Embryonic facial prominence (tissue), 1 donor: ENCODE results near the gene DIPK1A.

ENCODE experiments used
- DNase-seq: peaks from one replicate; pipeline ENCODE4 v3.0.0-alpha.2; 2016; ENCODE audit errors: extremely low spot score

Gene DIPK1A

DNA sequence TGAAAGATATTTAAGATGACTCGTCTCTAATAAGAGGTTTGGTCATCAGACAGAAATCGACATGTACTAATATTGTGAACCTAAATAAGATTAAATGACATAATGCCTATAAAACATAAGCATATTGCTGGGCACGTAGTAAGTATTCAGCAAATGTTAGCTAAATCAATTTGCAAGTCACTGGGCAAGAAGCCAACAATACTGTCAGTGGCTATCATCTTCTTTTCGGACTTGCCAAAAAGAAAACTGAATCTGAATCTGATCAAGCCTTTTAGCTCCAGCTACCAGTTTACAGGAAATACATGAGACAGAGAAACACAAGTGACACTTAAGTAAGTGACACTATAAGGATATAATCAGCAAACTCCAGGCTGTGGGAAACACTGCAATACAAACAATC, 83.5 kb downstream of the DIPK1A start:
- DNase-seq = no peak

DNA sequence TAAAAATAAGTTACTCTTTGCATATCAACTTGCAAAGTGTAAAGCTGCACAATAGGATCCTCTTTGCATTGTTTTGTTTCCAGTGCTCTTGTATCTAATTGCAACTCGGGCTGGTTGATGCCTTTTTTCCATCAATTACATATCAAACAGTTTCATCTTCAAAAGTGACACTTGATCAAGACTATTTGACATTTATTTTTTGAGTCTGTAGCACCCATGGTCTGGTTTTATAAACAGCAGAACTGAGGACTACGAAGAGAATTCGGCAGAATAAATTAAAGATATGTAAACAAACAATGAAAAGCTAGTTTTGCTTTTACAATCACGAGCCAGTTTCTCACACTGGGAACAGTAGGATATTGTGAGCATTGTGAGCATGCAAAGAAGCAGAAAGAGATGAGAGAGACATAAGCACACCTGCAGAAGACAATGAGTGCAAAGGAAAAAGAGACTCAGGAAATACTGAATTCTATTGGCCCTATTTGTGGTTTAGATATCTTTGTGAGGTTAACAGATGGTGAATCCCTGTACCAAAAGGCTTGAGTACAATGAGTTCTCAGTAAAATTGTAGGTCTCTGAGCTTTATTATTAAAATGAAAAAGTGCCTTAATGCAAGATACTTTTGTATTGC, 84.1 kb downstream of the DIPK1A start:
- DNase-seq = no peak

DNA sequence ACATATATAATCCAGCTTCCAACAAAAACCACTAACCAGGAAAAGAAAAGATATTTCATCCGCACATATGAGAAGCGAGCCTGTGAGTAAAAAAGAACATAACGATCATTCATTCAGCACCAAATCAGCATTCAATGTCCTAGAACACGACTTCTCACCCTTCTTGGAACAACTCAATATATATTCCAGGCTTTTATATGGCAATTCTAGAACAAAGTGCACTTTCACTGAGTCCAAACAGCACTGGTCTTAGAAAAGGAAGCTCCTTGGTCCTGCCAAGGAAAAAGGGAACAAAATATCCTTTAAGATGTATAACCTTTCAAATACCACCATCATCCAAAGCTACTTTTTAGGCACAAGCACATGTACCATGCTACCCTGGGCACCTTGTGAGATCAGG, 84.9 kb downstream of the DIPK1A start:
- no peak for DNase-seq

- DNase-seq = no peak
Observed at GRCh38 chr1:92874987-92875386, 86.3 kb downstream of the DIPK1A start.

DNA sequence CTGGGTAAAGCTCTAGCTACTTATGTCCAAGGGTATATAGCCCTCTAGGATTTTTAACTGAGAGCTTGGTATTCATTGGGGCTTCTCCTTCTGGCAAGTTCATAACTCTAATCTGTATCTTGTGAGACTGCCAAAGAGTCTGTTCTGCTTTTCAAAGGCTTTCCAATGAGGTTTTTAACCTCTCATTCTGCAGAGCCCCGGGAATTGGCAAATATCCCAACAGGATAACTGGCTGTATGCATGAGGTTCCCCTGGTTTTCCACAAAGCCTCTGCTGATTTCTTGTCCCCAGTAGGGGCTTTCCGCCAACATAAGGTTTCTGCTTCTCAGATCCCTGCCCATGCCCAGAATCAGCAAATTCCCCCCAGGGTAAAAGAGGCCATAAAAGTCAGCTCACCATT, 88.5 kb downstream of the DIPK1A start:
- no peak for DNase-seq

DNA sequence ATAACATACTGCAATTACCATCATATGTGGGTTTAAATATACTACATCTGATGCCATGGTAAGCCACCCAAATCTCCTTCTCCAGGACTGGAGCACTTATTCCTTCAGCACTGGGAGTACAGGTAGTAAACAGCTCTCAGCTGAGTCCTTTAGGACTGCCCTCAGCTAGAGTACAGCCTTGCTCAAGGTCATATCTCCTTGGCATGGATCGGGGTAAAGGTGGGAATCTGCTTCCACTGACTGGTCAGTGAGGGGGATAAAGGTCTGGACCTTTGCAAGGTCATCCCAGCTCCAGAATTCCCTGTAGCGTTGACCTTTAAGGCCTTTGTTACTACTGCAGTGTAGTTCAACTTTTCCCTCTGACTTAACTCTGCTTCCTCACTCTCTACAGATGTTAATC, 90.7 kb downstream of the DIPK1A start:
- no peak for DNase-seq

DNA sequence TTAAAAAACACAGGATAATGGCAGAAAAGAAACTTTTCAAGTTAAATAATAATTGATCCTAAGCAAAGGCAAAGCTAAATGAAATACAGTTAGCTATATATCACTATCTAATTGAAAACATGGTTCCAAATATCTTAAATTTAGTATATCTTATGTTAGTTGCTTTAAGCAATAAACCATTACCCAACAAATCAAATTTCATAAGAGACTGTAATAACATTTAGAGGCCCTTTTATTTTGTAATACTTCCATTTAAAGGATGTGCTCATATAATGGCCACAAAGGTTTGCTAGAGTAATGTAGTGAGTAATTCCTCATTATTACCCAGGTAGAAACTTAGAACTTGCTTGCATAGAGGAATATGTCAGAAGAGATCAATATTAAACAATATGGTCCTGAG, 97.1 kb downstream of the DIPK1A start:
- no peak for DNase-seq

GRCh38 chr1:92862605-92863004, 98.7 kb downstream of the DIPK1A start:
- no peak for DNase-seq

DNA sequence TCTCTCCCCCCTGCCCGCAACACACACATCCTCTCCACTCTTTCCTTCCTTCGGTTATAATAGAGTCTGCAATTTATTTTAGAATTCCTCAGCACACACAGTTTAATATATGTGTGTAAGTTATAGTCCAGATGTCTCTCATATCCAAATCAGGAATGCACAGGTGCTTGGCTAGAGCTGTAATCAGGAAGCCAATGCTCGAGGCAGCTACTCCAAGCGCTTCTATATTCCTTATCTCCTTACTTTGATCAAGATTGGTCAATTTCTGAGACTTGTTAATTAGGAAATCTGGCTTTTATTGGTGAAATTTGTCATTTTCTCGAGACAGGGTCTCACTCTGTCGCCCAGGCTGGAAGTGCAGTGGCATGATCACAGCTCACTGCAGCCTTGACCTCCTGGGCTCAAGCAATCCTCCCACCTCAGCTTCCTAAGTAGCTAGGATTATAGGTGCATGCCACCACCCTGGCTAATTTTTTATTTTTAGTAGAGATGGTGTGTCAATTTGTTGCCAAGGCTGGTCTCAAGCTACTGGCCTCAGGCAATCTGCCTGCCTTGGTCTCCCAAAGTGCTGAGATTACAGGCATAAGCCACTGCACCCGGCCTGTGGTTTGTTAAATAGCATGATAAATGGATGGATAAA, 101.7 kb downstream of the DIPK1A start:
- no peak for DNase-seq

- DNase-seq = peak; percentile 74
Observed at GRCh38 chr1:92858564-92859399, 102.5 kb downstream of the DIPK1A start.

DNA sequence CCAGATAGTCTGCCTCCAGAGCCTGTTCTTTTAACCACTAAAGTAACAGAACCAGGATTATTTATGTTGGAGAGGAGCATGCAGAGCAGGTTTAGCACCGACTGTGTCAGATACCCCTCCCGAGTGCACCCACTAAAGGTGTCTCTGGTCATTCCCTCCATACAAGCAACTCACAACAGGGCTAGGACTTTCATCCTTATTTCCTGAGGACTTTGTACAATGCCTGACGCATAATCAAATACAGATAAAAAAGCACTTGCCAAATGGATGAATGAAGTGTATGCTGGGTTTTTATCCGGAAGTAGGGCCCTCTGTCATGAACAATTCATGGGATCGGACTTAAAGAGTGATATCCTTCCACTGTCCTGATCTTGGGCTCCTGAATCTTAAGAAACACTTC, 103.4 kb downstream of the DIPK1A start:
- DNase-seq = no peak

DNA sequence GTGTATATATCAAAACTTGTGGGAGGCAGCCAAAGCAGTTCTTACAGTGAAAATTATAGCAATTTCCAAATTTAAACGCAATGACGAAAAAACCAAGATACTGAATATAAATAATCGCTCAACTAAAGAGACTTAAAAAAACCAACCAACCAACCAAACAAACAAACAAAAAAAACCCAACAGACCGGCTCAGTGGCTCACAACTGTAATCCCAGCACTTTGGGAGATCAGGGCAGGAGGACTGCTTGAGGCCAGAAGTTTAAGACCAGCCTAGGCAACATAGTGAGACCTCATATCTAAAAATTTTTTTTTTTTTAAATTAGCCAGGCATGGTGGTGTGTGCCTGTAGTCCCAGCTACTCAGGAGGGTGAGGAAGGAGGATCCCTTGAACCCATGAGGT, 106.0 kb downstream of the DIPK1A start:
- no peak for DNase-seq

- DNase-seq = no peak
Observed at GRCh38 chr1:92854101-92854785, 107.0 kb downstream of the DIPK1A start.

DNA sequence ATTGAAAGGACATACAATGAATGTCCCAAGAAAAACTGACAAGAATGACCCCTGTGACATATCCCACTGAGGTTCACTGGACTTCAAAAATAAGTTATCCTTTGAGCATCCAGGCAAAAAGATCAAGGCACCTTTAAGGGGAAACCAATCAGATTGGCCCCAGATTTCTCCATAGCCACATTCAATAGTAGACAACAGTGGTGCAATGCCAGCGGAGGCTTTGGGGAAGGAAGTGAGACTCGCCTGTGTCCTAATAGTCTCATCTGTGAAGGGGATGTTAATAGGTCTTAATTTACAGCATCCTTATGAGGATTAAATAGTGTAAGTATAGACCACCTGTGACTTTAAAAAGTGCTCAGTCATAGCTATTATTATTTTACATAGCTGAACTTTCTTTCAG, 108.0 kb downstream of the DIPK1A start:
- DNase-seq = no peak

DNA sequence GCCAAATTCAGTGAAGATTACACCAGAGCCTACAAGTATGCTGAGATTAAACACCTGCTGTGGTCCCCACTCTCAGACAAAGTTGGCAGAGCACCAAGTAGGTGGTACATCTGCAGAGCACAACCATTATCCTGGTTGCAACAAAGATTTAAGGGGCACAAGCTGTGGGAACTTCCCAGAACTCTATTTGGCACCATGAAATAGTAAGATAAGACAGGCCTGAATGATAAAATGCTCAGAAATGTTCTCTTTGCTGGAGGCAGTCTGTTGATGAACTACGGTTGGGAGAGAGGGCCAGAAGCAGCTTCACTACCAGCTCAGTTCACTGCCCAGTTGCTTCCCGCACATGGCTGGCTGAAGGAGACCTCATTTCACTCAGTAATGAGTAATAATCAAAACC, 109.5 kb downstream of the DIPK1A start:
- no peak for DNase-seq

DNA sequence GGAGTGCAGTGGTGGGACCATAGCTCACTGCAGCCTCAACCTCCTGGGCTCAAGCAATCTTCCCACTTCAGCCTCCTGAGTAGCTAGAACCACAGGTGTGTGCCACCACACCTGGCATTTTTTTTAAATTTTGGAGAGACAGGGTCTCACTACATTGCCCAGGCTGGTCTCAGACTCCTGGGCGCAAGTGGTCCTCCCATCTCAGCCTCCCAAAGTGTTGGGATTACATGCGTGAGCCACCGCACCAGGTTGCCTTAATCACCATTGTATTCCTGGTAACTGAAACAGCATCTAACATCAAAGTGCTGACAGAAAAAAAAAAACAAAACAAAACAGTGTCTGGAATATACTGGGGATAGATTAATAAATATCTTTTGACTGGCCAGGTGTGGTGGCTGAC, 111.2 kb downstream of the DIPK1A start:
- DNase-seq = no peak

GRCh38 chr1:92848201-92848600, 113.1 kb downstream of the DIPK1A start:
- DNase-seq = no peak

- no peak for DNase-seq
Observed at GRCh38 chr1:92845908-92846307, 115.4 kb downstream of the DIPK1A start.

DNA sequence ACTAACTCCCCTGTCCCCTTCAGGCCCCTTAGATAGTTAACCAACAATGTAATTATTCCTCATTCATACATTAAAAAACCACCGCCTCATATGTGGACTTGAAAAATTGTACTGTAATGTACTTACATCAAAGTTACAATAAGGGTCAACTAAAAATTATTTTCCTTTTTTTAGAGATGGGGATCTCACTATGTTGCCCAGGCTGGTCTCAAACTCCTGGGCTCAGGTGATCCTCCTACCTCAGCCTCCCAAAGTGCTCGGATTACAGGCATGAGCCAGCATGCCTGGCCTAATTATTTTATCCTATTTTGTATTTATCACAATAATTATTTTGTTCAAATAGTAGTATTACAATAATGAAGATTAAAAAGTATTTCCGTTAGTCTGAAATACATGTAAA, 116.8 kb downstream of the DIPK1A start:
- DNase-seq = no peak

DNA sequence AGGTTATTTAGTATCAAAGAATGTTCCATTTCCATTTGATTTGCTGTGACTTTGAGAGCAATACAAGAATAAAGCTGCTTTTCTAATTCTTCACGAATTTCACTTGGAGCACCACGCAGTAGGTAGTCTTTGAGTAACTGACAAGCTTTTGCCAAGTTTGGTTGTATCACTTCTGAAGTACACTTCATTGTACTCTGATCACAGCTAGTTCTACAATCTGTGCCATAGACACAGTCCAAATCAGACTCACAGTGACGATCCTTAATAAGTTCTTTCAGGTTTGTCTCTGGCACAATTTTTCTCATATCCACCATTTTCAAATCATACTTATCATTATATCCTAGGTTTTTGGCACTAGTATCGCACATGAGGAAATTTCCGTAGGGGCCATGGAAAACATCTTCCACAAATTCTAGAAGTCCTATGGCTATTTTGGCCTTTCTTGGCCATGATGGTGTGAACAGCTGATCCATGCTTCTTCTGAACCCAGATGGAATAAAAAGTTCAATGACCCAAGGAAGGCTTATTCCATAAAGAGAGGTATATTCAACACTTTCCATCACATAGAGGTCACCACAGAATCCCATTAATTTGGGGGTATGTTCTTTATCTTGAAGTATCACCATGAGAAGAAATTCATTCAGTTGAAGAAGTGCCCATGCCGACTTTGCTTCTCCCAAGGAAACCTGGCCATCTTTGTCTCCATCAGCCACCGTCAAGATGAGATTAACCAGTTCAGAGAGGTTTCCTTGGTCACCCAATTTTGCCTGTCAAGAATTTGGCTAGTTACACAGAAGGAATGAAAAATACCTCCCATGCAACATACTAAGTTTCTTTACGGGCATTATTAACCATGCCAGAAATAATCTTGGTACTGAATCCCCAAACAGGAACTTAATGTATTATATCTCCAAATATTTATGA, 117.6 kb downstream of the DIPK1A start:
- DNase-seq = no peak

GRCh38 chr1:92843046-92843423, 118.2 kb downstream of the DIPK1A start:
- DNase-seq = no peak
